HG03066 (cell line): ENCODE data around the gene RTN1.
A peak's percentile ranks its signal among the peaks of the same experiment; 100 is the strongest.

Source experiments
- ATAC-seq: cut with Tn5 transposase; IDR thresholded peaks from one replicate; pipeline ENCODE4 v1.9.1; 2021; ENCODE audit warnings: low read depth; ENCODE audit not compliant: unreplicated experiment

Gene RTN1

GRCh38 chr14:59870277-59871165 is at the start of gene RTN1:
Gene RTN1, minus strand, starts transcription at chr14:59870776. Its CDS starts 146 bp downstream, at chr14:59870630.
- ATAC-seq, result peak; percentile 59

DNA sequence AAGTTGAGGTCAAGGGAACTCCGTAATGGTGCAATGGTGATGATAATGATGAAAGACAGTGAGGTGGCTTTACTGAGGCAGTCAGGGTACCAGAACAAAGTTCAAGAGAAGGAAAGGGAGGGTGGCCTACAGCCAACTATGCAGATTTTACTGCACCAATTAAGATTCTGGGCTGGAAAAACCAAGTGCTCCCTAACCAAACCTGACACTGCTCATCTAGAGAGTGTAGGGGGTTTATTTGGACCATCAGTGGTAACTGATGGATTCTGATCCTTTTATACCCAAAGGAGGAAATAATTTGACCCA is 49.8 kb upstream of the RTN1 start:
- no peak for ATAC-seq

- ATAC-seq, result no peak
Observed at GRCh38 chr14:59919570-59920377, 49.2 kb upstream of the RTN1 start, which contains the start of gene LRRC9. Gene LRRC9, plus strand, starts transcription at chr14:59920144.

DNA sequence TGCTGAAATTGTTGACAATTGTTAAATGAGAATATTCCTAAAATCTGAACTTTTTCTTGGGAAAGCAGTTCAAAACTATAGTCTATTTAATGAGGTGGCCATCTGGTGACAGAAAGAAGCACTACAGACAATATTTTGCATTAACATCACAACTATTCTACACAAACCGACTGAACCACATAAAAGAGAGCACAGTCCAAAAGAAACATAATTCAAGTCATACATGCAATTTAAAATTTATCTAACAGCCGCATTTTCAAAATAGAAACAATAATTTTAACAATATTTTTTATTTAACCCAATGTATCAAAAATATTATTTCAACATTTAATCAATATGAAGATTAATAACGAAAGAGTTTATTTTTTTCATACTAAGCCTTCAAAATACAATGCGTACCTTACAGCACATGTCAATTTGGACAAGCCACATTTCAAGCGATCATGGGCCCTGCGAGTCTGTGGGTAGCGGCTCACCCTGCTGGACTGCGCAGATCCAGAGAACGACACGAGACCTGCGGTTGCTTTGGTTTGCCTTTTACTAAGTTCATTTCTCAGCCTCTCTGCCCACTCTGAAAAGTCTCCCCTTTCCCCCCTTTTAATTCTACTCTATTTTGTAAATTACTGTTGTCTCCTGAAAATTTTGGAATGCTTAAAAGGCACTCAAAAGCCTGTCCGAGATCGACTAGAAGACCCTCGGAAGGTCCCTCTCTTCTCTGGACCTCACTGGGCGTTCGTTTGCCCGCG is 48.4 kb upstream of the RTN1 start:
- ATAC-seq, result no peak

DNA sequence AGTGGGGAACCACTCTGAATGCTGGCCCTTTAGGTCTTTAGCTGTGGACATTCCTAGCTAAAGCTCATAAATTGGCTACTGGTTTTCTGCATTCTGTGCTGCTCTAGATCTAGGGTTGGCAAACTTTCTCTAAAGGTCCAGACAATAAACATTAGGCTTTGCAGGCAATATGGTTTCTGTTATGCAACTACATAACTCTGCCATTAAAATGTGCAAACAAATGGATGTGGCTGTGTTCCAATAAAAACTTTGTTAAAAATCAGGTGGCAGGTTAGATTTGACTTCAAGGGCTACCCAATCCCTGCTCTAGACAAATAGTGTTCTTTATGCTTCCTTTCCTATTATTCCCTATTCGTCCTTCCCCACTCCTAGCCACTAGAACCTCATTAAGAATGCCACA is 42.6 kb upstream of the RTN1 start:
- no peak for ATAC-seq

GRCh38 chr14:59912443-59912842 is 41.9 kb upstream of the RTN1 start:
- ATAC-seq, result no peak

GRCh38 chr14:59905188-59905587 is 34.6 kb upstream of the RTN1 start:
- ATAC-seq, result no peak

- ATAC-seq, result no peak
Observed at GRCh38 chr14:59904184-59904583, 33.6 kb upstream of the RTN1 start.

- no peak for ATAC-seq
Observed at GRCh38 chr14:59900556-59900955, 30.0 kb upstream of the RTN1 start.

DNA sequence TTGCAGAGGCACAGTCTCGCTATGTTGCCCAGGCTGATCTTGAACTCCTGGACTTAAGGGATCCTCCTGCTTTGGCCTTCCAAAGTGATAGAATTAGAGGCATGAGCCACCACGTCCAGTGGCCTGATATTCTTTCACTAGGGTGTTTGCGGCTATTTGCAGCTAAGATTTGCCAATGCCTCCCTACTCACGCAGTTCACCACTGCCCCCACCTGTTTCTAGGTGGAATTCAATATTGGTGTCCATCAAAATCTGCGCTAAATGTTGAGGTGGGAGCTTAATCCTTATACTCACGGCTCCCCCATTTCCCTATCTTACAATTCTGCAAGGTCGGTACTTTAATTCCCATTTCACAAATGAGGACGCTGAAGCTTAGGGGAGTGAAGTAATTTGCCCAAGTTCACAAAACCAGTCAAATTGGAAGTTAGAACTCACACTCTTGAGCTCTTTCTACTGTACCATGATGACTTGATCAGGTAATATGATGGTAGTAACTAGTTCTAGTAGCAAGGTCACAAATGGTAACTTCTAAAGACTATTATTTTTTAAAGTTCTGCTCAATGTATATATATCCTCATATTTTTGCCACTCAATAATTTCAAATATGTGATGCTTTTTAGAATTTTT is 27.3 kb upstream of the RTN1 start:
- no peak for ATAC-seq

DNA sequence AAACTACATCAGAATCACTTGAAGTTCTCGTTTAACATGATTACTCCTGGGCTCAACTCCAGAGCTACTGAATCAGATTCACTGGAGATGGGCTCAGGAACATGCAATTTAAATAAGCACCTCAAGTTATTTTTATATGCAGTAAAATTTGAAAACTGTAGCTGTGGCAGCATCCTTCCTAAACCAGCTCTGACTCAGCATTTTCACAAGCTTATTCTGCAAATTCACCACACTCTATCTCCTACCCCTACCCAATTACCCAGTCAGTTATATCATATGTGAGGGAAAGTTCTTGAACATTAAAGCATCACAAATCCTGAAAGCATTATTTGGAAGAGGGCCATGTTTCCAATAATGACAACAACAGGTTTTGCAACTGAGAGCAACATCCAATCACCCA is 25.1 kb upstream of the RTN1 start:
- no peak for ATAC-seq

DNA sequence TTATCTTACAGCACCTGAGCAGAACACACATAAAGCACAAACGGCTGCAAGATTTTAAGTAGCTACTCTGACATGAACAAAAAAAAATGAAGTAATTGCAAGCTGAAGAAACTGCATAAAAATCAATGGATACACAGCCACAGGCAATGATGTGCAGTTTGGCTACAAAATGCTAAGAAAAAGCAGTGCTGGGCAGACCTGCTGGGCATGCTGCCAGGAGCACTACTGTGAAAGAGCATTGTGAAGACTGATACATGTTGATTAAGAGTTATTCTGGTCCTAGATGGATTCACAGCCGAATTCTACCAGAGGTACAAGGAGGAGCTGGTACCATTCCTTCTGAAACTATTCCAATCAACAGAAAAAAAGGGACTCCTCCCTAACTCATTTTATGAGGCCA is 20.1 kb upstream of the RTN1 start:
- ATAC-seq, result no peak

DNA sequence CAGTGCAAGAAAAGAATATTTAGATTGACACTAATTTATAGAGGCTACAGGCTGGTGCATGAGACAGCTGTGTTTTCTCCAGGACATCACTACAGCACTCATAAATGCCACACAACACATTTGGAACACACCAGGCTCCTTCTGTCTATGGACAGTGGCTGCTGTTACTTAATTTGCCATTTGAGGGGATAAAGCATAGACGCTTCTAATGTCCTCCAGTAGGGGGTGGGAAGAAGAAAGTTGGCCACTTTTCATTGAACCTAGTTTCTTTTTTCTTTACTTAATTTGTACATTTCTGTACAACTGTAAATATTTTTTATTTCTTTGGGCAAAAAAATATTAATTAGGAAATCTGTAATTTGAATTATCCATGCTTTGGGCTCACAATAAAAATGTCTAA is 12.4 kb upstream of the RTN1 start:
- no peak for ATAC-seq

GRCh38 chr14:59871166-59871495 is 555 bp upstream of the RTN1 start:
- no peak for ATAC-seq

GRCh38 chr14:59869381-59870255 is 958 bp downstream of the RTN1 start:
- no peak for ATAC-seq

DNA sequence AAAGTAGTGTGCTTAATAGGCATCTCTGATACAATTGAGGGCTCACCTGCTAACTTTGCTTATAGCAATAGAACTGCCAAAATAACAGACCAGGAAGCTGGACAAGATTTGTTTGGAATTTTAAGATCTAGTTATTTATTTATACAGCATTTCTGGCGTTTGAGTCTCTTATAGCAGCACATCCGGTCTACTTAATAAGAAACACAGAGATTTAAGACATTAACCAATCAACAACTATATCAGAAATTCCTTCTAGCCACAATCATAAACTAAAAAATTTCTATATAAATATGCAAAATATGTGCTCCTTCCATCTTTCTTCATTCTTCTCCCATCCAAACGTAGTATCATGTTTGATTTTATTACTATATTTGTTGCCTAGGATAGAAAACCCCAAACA is 2.6 kb downstream of the RTN1 start:
- ATAC-seq, result no peak

DNA sequence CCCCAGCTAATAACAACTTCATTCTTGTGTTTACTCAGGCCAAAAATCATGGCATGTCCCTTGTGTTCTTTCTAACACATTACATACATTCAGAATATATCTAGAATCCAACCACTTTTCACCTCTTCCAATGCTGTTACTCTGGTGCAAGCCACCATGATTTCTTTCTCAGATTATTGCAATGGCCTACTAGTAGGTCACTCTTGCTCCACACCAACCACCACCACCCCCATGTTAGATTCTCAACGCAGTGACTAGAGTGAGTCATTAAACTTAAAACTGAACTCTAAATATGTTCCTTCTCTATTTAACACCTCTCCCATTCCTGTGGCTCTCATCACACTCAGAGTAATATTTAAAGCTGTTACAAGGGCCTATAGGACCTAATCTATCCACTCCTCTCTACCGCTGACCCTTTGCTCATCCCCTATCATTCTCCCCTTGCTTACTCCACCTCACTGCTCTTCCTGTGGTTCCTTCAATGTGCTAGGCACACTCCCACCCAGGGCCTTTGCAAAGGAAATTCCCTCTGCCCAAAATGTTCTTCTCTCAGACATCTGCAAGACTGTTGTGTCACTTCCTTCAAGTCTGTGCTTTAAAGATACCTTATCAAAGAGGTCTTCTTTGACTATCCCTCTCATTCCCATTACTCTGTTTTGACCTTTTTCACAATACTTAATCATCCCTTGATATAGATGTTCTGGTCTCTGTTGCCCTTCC is 6.6 kb downstream of the RTN1 start:
- ATAC-seq, result no peak

DNA sequence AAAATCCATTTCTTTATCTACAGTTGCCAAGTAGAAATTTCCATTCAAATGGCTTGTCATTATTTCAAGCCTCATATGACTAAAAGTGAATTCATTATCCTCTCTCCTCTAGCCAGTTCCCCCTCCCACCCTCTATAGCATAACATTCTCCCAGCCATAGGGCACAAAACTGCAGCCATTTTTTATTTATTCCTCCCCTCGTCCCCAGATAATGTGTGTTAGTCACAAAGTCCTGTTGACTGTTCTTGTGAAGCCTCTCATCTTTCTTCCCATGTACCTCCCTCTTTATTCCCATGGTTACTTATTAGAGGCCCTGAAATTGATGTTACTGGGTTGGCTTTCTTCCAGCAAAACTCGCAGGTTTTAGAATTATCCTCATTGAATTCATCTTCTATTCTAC is 13.2 kb downstream of the RTN1 start:
- ATAC-seq, result no peak

- no peak for ATAC-seq
Observed at GRCh38 chr14:59852350-59852749, 18.2 kb downstream of the RTN1 start.
